ENCODE results near the gene POU2F1. TPM values are rescaled to one million over a fixed set of nuclear protein-coding genes. Genes with fewer than 3 reads are reported as not detected.

The POU2F1 gene
- total and polyA plus RNA-seq, 2 experiments from 2014 or later, result 38.8 to 66.1 TPM

DNA sequence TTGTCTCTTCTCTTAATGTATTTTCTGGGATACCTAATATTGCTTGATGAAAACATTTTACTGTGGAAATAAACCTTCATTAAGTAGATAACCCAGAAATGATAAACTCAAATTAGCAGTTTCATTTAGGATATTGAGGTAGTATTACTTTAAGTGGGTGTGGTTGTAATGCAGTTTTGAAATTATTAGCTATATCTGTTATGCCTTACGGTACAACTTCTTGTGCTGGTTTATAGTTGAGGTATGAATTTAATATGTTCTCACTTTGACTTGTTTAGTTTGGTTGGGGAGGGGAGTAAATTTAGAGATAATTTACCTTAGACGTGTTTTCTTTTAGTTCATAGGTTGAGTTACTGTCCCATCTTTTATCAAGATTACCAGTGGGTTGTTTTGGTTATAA is 111.0 kb downstream of the POU2F1 start (continued):
- TF ChIP-seq ZNF462 (CRISPR knock-in tag; IDR thresholded peaks at IDR 0.05) (no peak), ZNF114 (CRISPR knock-in tag; IDR thresholded peaks at IDR 0.05) (no peak), EZH2 (IDR thresholded peaks at IDR 0.05; ENCODE audit: low read depth, unreplicated experiment) (no peak), CREB1 (CRISPR knock-in tag; IDR thresholded peaks at IDR 0.05; ENCODE audit: low read depth) (no peak), POLR2AphosphoS5 (IDR thresholded peaks at IDR 0.05; ENCODE audit: low read depth) (no peak), REST (IDR thresholded peaks at IDR 0.05; ENCODE audit: unreplicated experiment) (no peak)

GRCh38 chr1:167332503-167332902 is 111.8 kb downstream of the POU2F1 start:
- DNase-seq (ENCODE audit: low spot score) (no peak), ATAC-seq (no peak)
- Mint-ChIP-seq H3K4me1 (peaks cover 46% of the 10 kb centered on the region), H3K36me3 (ENCODE audit: low read depth) (peaks cover 14% of the 10 kb centered on the region; the same call in 2 of the 3 replicates), H3K27me3 (ENCODE audit: insufficient read depth, low read depth, poor library complexity) (no peaks in the 10 kb centered on the region), H3K27ac (no peak overlapping the region), H3K4me3 (no peak overlapping the region), H3K9me3 (no peaks in the 10 kb centered on the region)
- Histone ChIP-seq H4K20me1 (replicated peaks; ENCODE audit: insufficient read depth) (peaks cover 13% of the 10 kb centered on the region), H3K4me3 (no peak overlapping the region), H3K27ac (ENCODE audit: low read depth) (no peak overlapping the region), H3K79me2 (replicated peaks; ENCODE audit: insufficient read depth) (peaks cover 76% of the 10 kb centered on the region), H3K36me3 (ENCODE audit: insufficient read depth) (no peaks in the 10 kb centered on the region), H3K4me1 (ENCODE audit: insufficient read depth) (peaks cover 35% of the 10 kb centered on the region), H2AFZ (no peak overlapping the region), H3F3A (replicated peaks; ENCODE audit: low read depth) (no peaks in the 10 kb centered on the region), H3K9me2 (ENCODE audit: insufficient read depth) (no peaks in the 10 kb centered on the region), H3K4me2 (no peak overlapping the region), H3K27me3 (ENCODE audit: insufficient read depth) (no peaks in the 10 kb centered on the region)
- TF ChIP-seq, protein P1, sequence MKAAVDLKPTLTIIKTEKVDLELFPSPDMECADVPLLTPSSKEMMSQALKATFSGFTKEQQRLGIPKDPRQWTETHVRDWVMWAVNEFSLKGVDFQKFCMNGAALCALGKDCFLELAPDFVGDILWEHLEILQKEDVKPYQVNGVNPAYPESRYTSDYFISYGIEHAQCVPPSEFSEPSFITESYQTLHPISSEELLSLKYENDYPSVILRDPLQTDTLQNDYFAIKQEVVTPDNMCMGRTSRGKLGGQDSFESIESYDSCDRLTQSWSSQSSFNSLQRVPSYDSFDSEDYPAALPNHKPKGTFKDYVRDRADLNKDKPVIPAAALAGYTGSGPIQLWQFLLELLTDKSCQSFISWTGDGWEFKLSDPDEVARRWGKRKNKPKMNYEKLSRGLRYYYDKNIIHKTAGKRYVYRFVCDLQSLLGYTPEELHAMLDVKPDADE (IDR thresholded peaks at IDR 0.05), result no peak
- TF ChIP-seq JUNB (IDR thresholded peaks at IDR 0.05; ENCODE audit: unreplicated experiment) (no peak), NANOG (IDR thresholded peaks at IDR 0.05; ENCODE audit: borderline replicate concordance) (no peak), STAT1 (IDR thresholded peaks at IDR 0.05; ENCODE audit: unreplicated experiment) (no peak), POLR2AphosphoS5 (IDR thresholded peaks at IDR 0.05; ENCODE audit: low read depth) (no peak), ZNF331 (CRISPR knock-in tag; IDR thresholded peaks at IDR 0.05; ENCODE audit: low read depth) (no peak)
